WTC11 (cell line): Measurements from ENCODE around the gene UNKL. TPM values are rescaled to one million over a fixed set of nuclear protein-coding genes. Genes with fewer than 3 reads are reported as not detected.

Experiments
- ATAC-seq: fragments of 200-7000 bp; cut with Tn5 transposase; 2 replicates; pipeline ENCODE4 v1.10.0; 2021; ENCODE audit warnings: mild to moderate bottlenecking, moderate library complexity
- CTCF ChIA-PET: fragments of 300-600 bp; sonication (Branson Sonifier 250); formaldehyde crosslinking; loops from one replicate; lab custom pipeline; 2021; ENCODE audit warnings: antibody characterized with exemption; lab: Charles Lee
- POLR2A ChIA-PET: fragments of 350-600 bp; sonication (Branson Sonifier 250); formaldehyde crosslinking; loops from one replicate; lab custom pipeline; 2021; ENCODE audit warnings: antibody characterized with exemption; lab: Charles Lee
- DNase-seq: peaks from one replicate; pipeline ENCODE4 v3.0.0; 2021; ENCODE audit warnings: low spot score
- H3K27ac Mint-ChIP-seq: 2 replicates; pipeline ENCODE4 v1.8.0; 2021; ENCODE audit warnings: mixed read lengths
- H3K27me3 Mint-ChIP-seq: 2 replicates; pipeline ENCODE4 v1.8.0; 2021; ENCODE audit warnings: low read depth, mild to moderate bottlenecking, moderate library complexity, mixed read lengths
- H3K36me3 Mint-ChIP-seq: 2 replicates; pipeline ENCODE4 v1.8.0; 2021; ENCODE audit warnings: mixed read lengths
- H3K4me1 Mint-ChIP-seq: 2 replicates; pipeline ENCODE4 v1.8.0; 2022; ENCODE audit warnings: mixed read lengths
- H3K4me3 Mint-ChIP-seq: 2 replicates; pipeline ENCODE4 v1.8.0; 2021; ENCODE audit warnings: mild to moderate bottlenecking, moderate library complexity, mixed read lengths
- H3K9me3 Mint-ChIP-seq: 2 replicates; pipeline ENCODE4 v1.8.0; 2021; ENCODE audit warnings: mixed read lengths
- E2F4 ChIP-seq: sonication (generic); formaldehyde crosslinking; IDR thresholded peaks from 2 replicates; pipeline ENCODE4 v1.8.1; 2022; ENCODE audit warnings: low read depth, mild to moderate bottlenecking, moderate library complexity, missing genetic modification reagents, borderline replicate concordance
- ERG ChIP-seq: fragments of 250-450 bp; sonication (Bioruptor Pico); IDR thresholded peaks from 2 replicates; pipeline ENCODE4 v1.8.0; 2021; ENCODE audit warnings: mild to moderate bottlenecking
- ETV6 ChIP-seq: sonication (generic); formaldehyde crosslinking; IDR thresholded peaks from 2 replicates; pipeline ENCODE4 v1.8.1; 2022; ENCODE audit warnings: mild to moderate bottlenecking, missing genetic modification reagents
- FOXK1 ChIP-seq: sonication (generic); formaldehyde crosslinking; IDR thresholded peaks from 2 replicates; pipeline ENCODE4 v1.8.0; 2022; ENCODE audit warnings: mild to moderate bottlenecking, moderate library complexity, missing genetic modification reagents
- GRHL2 ChIP-seq: fragments of 250-450 bp; sonication (Bioruptor Pico); IDR thresholded peaks from 2 replicates; pipeline ENCODE4 v1.8.0; 2022; ENCODE audit warnings: mild to moderate bottlenecking, moderate library complexity; ENCODE audit not compliant: insufficient replicate concordance, severe bottlenecking
- JUN ChIP-seq: sonication (generic); formaldehyde crosslinking; IDR thresholded peaks from 2 replicates; pipeline ENCODE4 v1.8.0; 2023; ENCODE audit warnings: mild to moderate bottlenecking, missing genetic modification reagents
- MYBL2 ChIP-seq: sonication (generic); formaldehyde crosslinking; IDR thresholded peaks from 2 replicates; pipeline ENCODE4 v1.8.1; 2023; ENCODE audit warnings: mild to moderate bottlenecking, moderate library complexity, missing genetic modification reagents
- NFE2L1 ChIP-seq: sonication (generic); formaldehyde crosslinking; IDR thresholded peaks from 2 replicates; pipeline ENCODE4 v1.8.1; 2023; ENCODE audit warnings: missing genetic modification reagents
- NR3C1 ChIP-seq: sonication (generic); formaldehyde crosslinking; conservative IDR thresholded peaks from 2 replicates; pipeline ENCODE4 v1.8.1; 2023; ENCODE audit warnings: low read depth, mild to moderate bottlenecking, missing genetic modification reagents
- STAT6 ChIP-seq: sonication (generic); formaldehyde crosslinking; conservative IDR thresholded peaks from 2 replicates; pipeline ENCODE4 v1.8.1; 2023; ENCODE audit warnings: mild to moderate bottlenecking, low read depth, missing genetic modification reagents, moderate library complexity
- total RNA-seq: library from RNA; stranded (reverse); gene quantifications from 3 replicates; pipeline ENCODE4 v1.2.3, GENCODE V29; 2021
- TF ChIP-seq, protein P1 (sequence below): fragments of 250-450 bp; sonication (Bioruptor Pico); IDR thresholded peaks from 2 replicates; pipeline ENCODE4 v1.9.0; 2021; ENCODE audit warnings: mild to moderate bottlenecking
- TF ChIP-seq, protein P2 (sequence below): sonication (generic); formaldehyde crosslinking; IDR thresholded peaks from 2 replicates; pipeline ENCODE4 v1.8.1; 2022; ENCODE audit warnings: mild to moderate bottlenecking, missing genetic modification reagents, moderate library complexity, borderline replicate concordance

UNKL gene
- total RNA-seq, 1 experiment from 2014 or later, result 53.3 TPM

GRCh38 chr16:1335211-1335971, 79.1 kb downstream of the UNKL start:
- TF ChIP-seq NFE2L1 (no peak), STAT6 (CRISPR knock-in tag) (no peak), ERG (CRISPR knock-in tag) (no peak), MYBL2 (CRISPR knock-in tag) (no peak), FOXK1 (CRISPR knock-in tag) (no peak), GRHL2 (CRISPR knock-in tag) (no peak)
- Mint-ChIP-seq H3K27ac (no peak overlapping the region), H3K36me3 (no peaks in the 10 kb centered on the region), H3K27me3 (peaks cover 35% of the 10 kb centered on the region), H3K4me1 (peaks cover 14% of the 10 kb centered on the region), H3K4me3 (no peak overlapping the region), H3K9me3 (no peaks in the 10 kb centered on the region)
- ChIA-PET POLR2A (interaction anchor here (0.6 kb wide), 1 partner anchor 33 kb away, joined by 6 read pairs; no protein-coding TSS in a partner anchor), CTCF (interaction anchor here (0.8 to 4.3 kb wide), 4 partner anchors 9 to 34 kb away, joined by 3 to 19 read pairs (median 4); no protein-coding TSS in a partner anchor)
- no peak for DNase-seq
- ATAC-seq, result no peak

GRCh38 chr16:1334739-1335138, 79.8 kb downstream of the UNKL start:
- H3K9me3 Mint-ChIP-seq, result no peaks in the 10 kb centered on the region
- no peak for ATAC-seq
- peaks cover 35% of the 10 kb centered on the region for H3K27me3 Mint-ChIP-seq
- CTCF ChIA-PET, result interaction anchor here (0.6 to 4.3 kb wide), 4 partner anchors 9 to 29 kb away, joined by 3 to 19 read pairs (median 3); no protein-coding TSS in a partner anchor
- TF ChIP-seq ETV6 (CRISPR knock-in tag) (no peak), E2F4 (CRISPR knock-in tag) (no peak), NR3C1 (CRISPR knock-in tag) (no peak)
- TF ChIP-seq, protein P1, sequence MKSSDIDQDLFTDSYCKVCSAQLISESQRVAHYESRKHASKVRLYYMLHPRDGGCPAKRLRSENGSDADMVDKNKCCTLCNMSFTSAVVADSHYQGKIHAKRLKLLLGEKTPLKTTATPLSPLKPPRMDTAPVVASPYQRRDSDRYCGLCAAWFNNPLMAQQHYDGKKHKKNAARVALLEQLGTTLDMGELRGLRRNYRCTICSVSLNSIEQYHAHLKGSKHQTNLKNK (CRISPR knock-in tag), result no peak
- H3K36me3 Mint-ChIP-seq, result no peaks in the 10 kb centered on the region
- peaks cover 14% of the 10 kb centered on the region for H3K4me1 Mint-ChIP-seq
- POLR2A ChIA-PET, result interaction anchor here (0.6 kb wide), 1 partner anchor 33 kb away, joined by 6 read pairs; no protein-coding TSS in a partner anchor
- DNase-seq, result no peak
- no peak overlapping the region for H3K27ac Mint-ChIP-seq
- peak overlapping the region; percentile 61 for H3K4me3 Mint-ChIP-seq

DNA sequence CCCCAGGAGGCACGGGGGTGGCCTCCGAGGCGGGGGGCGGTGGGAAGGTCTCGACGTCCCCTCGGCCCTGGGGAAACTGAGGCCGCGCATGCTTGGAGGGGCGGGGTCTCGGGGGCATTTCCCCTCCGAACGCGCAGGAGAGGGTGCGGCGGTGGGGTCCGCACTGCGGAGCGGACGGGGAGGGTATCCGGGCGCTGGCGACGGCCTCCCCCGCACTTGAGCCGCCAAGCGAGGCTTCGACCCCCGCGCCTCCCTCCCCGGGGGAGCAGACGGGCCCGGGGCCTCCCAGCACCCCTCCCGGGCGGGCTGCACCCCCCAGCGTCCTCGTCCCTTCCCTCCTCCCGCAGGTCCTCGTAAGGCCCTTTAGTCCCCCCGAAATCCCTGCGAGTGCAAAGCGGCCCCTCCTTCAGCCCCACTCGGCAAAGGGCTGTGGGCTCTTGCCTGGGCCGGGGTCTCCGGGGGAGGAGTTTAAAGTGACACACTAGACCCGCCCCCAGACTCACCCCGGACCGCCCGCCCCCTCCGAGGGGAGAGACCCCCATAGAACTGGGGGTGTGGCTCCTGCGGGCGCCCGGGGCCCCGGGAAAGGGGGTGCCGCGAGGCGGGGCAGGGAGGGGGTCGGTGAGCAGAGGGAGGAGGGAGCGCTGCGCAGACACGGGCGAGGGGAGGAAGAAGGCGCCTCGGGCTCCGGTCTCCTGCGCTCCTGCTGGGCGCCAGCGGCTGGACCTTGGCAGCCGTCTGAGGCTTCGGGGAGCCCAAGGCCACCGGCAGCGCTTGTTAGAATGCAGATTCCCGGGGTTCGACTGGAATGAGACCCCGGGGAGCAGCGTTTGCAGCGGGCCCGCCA, 80.4 kb downstream of the UNKL start:
- Mint-ChIP-seq H3K27me3 (peaks cover 35% of the 10 kb centered on the region), H3K9me3 (no peaks in the 10 kb centered on the region), H3K4me1 (peaks cover 14% of the 10 kb centered on the region), H3K4me3 (peak overlapping the region; percentile 61), H3K27ac (no peak overlapping the region)
- ChIA-PET POLR2A (interaction anchor here (1.6 kb wide), 1 partner anchor 8 kb away, joined by 6 read pairs; no protein-coding TSS in a partner anchor), CTCF (interaction anchor here (0.6 to 3.2 kb wide), 5 partner anchors 8 to 33 kb away, joined by 3 to 12 read pairs (median 3); no protein-coding TSS in a partner anchor)
- ATAC-seq, result no peak
- peak; percentile 41 for DNase-seq
- TF ChIP-seq, protein P2, sequence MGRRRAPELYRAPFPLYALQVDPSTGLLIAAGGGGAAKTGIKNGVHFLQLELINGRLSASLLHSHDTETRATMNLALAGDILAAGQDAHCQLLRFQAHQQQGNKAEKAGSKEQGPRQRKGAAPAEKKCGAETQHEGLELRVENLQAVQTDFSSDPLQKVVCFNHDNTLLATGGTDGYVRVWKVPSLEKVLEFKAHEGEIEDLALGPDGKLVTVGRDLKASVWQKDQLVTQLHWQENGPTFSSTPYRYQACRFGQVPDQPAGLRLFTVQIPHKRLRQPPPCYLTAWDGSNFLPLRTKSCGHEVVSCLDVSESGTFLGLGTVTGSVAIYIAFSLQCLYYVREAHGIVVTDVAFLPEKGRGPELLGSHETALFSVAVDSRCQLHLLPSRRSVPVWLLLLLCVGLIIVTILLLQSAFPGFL, result no peak
- 0 out of 2 replicates have a peak, but pooled peaks have one; percentile 23 for TF ChIP-seq JUN (CRISPR knock-in tag)
- TF ChIP-seq, all 79 proteins: peak for 1
- H3K36me3 Mint-ChIP-seq, result no peaks in the 10 kb centered on the region
